Upper lobe of left lung (tissue), 4 donors: Measurements from ENCODE around the gene DMBT1.

Experiments used
- POLR2A ChIP-seq, 4 donors: fragments of 450-650 bp; IDR thresholded peaks; one replicate each; pipeline ENCODE4 v1.5.1; 2016 to 2017; ENCODE audit warnings: antibody characterized with exemption in 4 of 4, mild to moderate bottlenecking in 2 of 4
- TF ChIP-seq, protein P1 (sequence below), 6 experiments: fragments of 450-650 bp in 4 of 6; fragments of 200-600 bp in 2 of 6; sonication (generic) in 2 of 6; IDR thresholded peaks; one replicate each; pipeline ENCODE4 v1.5.1; 2016 to 2019; ENCODE audit warnings: antibody characterized with exemption in 6 of 6

DNA sequence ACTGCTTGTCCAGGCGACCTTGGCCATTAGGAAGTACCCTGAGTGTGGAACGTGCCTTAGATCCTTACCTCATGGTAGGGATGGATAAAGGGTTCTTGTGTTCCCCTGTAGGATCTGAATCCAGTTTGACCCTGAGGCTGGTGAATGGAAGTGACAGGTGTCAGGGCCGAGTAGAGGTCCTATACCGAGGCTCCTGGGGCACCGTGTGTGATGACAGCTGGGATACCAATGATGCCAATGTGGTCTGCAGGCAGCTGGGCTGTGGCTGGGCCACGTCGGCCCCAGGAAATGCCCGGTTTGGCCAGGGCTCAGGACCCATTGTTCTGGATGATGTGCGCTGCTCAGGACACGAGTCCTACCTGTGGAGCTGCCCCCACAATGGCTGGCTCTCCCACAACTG lies 31.6 kb downstream of the DMBT1 start:
- TF ChIP-seq, protein P1, sequence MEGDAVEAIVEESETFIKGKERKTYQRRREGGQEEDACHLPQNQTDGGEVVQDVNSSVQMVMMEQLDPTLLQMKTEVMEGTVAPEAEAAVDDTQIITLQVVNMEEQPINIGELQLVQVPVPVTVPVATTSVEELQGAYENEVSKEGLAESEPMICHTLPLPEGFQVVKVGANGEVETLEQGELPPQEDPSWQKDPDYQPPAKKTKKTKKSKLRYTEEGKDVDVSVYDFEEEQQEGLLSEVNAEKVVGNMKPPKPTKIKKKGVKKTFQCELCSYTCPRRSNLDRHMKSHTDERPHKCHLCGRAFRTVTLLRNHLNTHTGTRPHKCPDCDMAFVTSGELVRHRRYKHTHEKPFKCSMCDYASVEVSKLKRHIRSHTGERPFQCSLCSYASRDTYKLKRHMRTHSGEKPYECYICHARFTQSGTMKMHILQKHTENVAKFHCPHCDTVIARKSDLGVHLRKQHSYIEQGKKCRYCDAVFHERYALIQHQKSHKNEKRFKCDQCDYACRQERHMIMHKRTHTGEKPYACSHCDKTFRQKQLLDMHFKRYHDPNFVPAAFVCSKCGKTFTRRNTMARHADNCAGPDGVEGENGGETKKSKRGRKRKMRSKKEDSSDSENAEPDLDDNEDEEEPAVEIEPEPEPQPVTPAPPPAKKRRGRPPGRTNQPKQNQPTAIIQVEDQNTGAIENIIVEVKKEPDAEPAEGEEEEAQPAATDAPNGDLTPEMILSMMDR (IDR thresholded peaks at IDR 0.05): no peak
- TF ChIP-seq POLR2A (IDR thresholded peaks at IDR 0.05): no peak
